Measurements from ENCODE around the gene PHF8. TPM values are rescaled to one million over a fixed set of nuclear protein-coding genes. Genes with fewer than 3 reads are reported as not detected.

The PHF8 gene
- total and polyA plus RNA-seq, 11 donors: 6.6 to 13.6 (median 9.7) TPM

DNA sequence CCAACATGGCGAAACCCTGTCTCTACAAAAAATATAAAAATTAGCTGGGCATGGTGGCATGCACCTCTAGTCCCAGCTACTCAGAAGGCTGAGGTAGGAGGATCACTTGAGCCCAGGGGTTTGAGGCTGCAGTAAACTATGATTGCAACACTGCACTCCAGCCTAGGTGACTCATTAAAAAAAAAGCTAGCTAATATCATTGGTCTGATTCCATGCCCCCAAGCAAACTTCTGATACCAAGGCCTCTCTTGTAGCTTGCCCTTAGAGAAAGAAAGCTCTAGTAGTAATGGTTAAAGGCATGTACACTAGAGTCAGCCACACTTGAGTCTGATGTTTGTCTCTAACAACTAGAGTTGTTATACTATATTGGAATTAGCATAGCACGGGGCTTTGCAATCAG is 32.6 kb upstream of the PHF8 start:
- TF ChIP-seq, protein P1, sequence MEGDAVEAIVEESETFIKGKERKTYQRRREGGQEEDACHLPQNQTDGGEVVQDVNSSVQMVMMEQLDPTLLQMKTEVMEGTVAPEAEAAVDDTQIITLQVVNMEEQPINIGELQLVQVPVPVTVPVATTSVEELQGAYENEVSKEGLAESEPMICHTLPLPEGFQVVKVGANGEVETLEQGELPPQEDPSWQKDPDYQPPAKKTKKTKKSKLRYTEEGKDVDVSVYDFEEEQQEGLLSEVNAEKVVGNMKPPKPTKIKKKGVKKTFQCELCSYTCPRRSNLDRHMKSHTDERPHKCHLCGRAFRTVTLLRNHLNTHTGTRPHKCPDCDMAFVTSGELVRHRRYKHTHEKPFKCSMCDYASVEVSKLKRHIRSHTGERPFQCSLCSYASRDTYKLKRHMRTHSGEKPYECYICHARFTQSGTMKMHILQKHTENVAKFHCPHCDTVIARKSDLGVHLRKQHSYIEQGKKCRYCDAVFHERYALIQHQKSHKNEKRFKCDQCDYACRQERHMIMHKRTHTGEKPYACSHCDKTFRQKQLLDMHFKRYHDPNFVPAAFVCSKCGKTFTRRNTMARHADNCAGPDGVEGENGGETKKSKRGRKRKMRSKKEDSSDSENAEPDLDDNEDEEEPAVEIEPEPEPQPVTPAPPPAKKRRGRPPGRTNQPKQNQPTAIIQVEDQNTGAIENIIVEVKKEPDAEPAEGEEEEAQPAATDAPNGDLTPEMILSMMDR (IDR thresholded peaks at IDR 0.05): no peak
- no peak for TF ChIP-seq POLR2A (IDR thresholded peaks at IDR 0.05)
- Histone ChIP-seq H3K4me1 (no peaks in the 10 kb centered on the region), H3K36me3 (peaks cover 0 to 16% (median 2%) of the 10 kb centered on the region in 9 donors), H3K9me3 (no peaks in the 10 kb centered on the region), H3K27me3 (no peaks in the 10 kb centered on the region), H3K4me3 (no peak overlapping the region), H3K27ac (no peak overlapping the region)
- no peak for ATAC-seq
- DNase-seq: no peak
- 74 to 95% (median 90%) methylated on average over 2 of the region's 2 CpGs for WGBS, 4 donors
- intact Hi-C loops (cut with DNase I): no loop called here

DNA sequence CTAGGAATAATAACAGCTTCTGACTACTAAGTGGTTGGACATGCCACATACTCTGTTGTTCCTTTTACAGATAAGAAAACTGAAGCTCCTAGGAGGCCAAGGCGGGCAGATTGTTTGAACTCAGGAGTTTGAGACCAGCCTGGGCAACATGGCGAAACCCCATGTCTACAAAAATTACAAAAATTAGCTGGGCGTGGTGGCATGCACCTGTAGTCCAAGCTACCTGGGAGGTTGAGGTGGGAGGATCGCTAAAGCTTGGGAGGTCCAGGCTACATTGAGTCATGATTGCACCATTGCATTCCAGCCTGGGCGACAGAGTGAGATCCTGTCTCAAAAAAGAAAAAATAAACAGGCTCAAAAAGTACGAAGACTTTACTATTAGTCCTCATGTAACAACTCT is 30.6 kb upstream of the PHF8 start:
- WGBS, 4 donors: 86 to 98% (median 92%) methylated on average over 6 of the region's 6 CpGs
- TF ChIP-seq, protein P1 (IDR thresholded peaks at IDR 0.05): no peak
- TF ChIP-seq POLR2A (IDR thresholded peaks at IDR 0.05): no peak
- DNase-seq (no peak), ATAC-seq (no peak)
- peaks cover 0 to 15% (median 2%) of the 10 kb centered on the region in 9 donors for H3K36me3 ChIP-seq
- intact Hi-C loops (cut with DNase I): no loop called here
- H3K27me3 ChIP-seq: no peaks in the 10 kb centered on the region
- H3K9me3 ChIP-seq: no peaks in the 10 kb centered on the region
- H3K4me1 ChIP-seq: no peaks in the 10 kb centered on the region
- no peak overlapping the region for H3K4me3 ChIP-seq
- no peak overlapping the region for H3K27ac ChIP-seq

DNA sequence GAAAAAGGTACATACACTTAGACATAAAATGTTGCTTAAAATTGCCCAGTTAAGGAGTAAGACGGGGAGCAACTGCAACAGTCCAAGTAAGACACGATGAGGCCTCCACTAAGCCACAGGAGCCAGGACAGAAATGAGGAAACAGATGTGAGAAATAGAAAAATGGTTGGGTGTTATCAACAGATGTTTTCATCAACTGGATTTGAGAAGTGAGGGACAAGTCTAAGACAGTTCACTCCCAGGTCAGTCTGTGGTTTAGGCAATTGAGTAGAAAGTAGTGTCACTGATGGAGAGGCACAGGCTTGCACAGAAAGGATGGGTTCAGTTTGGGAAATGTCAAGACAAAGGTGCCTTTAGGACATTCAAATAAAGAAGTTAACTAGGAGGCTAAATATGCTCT is 23.5 kb upstream of the PHF8 start:
- H3K36me3 ChIP-seq: peaks cover 0 to 12% (median under 1%) of the 10 kb centered on the region in 9 donors

DNA sequence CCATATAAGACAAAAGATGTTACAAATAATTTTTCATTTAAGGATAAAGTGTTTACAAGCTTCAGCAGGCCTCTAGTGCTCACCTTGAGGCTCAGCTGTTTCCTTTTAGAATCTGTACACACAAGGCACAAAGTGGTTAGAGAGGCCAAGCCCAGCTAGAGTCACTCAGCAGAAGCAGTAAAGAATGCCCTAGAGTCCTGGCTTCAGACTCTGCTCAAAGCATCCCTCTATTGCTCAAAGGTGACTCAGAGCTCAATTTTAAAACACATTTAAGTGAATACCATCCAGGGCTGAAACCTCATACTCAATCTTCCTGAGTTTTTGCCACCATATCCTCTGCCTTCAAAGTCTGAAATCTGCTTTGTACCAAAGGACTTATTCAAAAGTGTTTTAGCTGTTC is 22.6 kb upstream of the PHF8 start:
- H3K4me1 ChIP-seq: no peaks in the 10 kb centered on the region
- intact Hi-C loops (cut with DNase I): no loop called here
- no peak overlapping the region for H3K27ac ChIP-seq
- peaks cover 0 to 12% (median 0%) of the 10 kb centered on the region in 9 donors for H3K36me3 ChIP-seq
- TF ChIP-seq, protein P1 (IDR thresholded peaks at IDR 0.05): no peak
- no peak for TF ChIP-seq POLR2A (IDR thresholded peaks at IDR 0.05)
- DNase-seq: no peak
- peaks cover 0 to 6% (median 0%) of the 10 kb centered on the region in 9 donors for H3K27me3 ChIP-seq
- no peak for ATAC-seq
- H3K4me3 ChIP-seq: no peak overlapping the region
- no peaks in the 10 kb centered on the region for H3K9me3 ChIP-seq

More for the DNA sequence above, 23.5 kb upstream of the PHF8 start:
- H3K4me3 ChIP-seq: no peak overlapping the region
- H3K27ac ChIP-seq: no peak overlapping the region
- H3K4me1 ChIP-seq: no peaks in the 10 kb centered on the region
- TF ChIP-seq, protein P1 (IDR thresholded peaks at IDR 0.05): no peak
- TF ChIP-seq POLR2A (IDR thresholded peaks at IDR 0.05): no peak
- DNase-seq (no peak), ATAC-seq (no peak)
- WGBS, 4 donors: 62 to 84% (median 69%) methylated on average over 2 of the region's 2 CpGs
- no peaks in the 10 kb centered on the region for H3K9me3 ChIP-seq
- intact Hi-C loops (cut with DNase I): no loop called here
- peaks cover 0 to 6% (median 0%) of the 10 kb centered on the region in 9 donors for H3K27me3 ChIP-seq

All from heart left ventricle (tissue), 16 donors.